Mesenteric fat pad (tissue), 1 donor: ENCODE measurements around the gene KLHL35. TPM values are rescaled to one million over a fixed set of nuclear protein-coding genes. Genes with fewer than 3 reads are reported as not detected.
"Not testable (repeated sequence)": the region's sequence is repeated elsewhere in the genome, so short reads cannot be mapped to it uniquely, and the experiment has no call there.

Source experiments
- DNase-seq: peaks from one replicate; pipeline ENCODE4 v3.0.0-alpha.2; 2020; ENCODE audit warnings: low spot score
- total RNA-seq: library from RNA; stranded (reverse); fragmentation: NEBNext Ultra II Directional; extraction: Animal tissue kit (Norgen Biotek cat#: 25700); gene quantifications from one replicate; pipeline ENCODE4 v1.2.1, GENCODE V29; 2021
- donor health status: DM: yes; HTN: yes; CAD: no.

The KLHL35 gene
- total RNA-seq, 1 donor from 2014 or later: 0.61 TPM

- DNase-seq: no peak
Observed at GRCh38 chr11:75398906-75399305, 34.1 kb downstream of the KLHL35 start.

- no peak for DNase-seq
Observed at GRCh38 chr11:75394085-75394840, 38.7 kb downstream of the KLHL35 start.

GRCh38 chr11:75389925-75390324 lies 43.1 kb downstream of the KLHL35 start:
- no peak for DNase-seq

GRCh38 chr11:75389276-75389605 lies 43.8 kb downstream of the KLHL35 start:
- no peak for DNase-seq

GRCh38 chr11:75388386-75389275 lies 44.4 kb downstream of the KLHL35 start:
- DNase-seq: no peak

- DNase-seq: no peak
Observed at GRCh38 chr11:75387736-75388294, 45.2 kb downstream of the KLHL35 start.

GRCh38 chr11:75386942-75387630 lies 45.9 kb downstream of the KLHL35 start:
- peak; percentile 37 for DNase-seq

- peak; percentile 93 for DNase-seq
Observed at GRCh38 chr11:75384438-75385080, 48.4 kb downstream of the KLHL35 start.

GRCh38 chr11:75383246-75383645 lies 49.8 kb downstream of the KLHL35 start:
- no peak for DNase-seq

- DNase-seq: no peak
Observed at GRCh38 chr11:75380716-75381420, 52.1 kb downstream of the KLHL35 start.

GRCh38 chr11:75380245-75380644 lies 52.8 kb downstream of the KLHL35 start:
- DNase-seq: no peak

- DNase-seq: not testable (repeated sequence)
Observed at GRCh38 chr11:75378776-75379175, 54.2 kb downstream of the KLHL35 start.

- no peak for DNase-seq
Observed at GRCh38 chr11:75376175-75376574, 56.8 kb downstream of the KLHL35 start.

- DNase-seq: no peak
Observed at GRCh38 chr11:75375626-75376025, 57.4 kb downstream of the KLHL35 start.

GRCh38 chr11:75374646-75375045 lies 58.4 kb downstream of the KLHL35 start:
- DNase-seq: no peak

GRCh38 chr11:75373201-75373600 lies 59.8 kb downstream of the KLHL35 start:
- no peak for DNase-seq
